Keratinocyte (primary cell): ENCODE measurements around the gene SMARCC2. TPM values are rescaled to one million over a fixed set of nuclear protein-coding genes. Genes with fewer than 3 reads are reported as not detected.

Experiments
- DNase-seq: peaks from one replicate; pipeline ENCODE4 v3.0.0-alpha.2; 2011; ENCODE audit warnings: low read depth, missing footprints, low spot score
- FAIRE-seq: peaks from 2 replicates; lab custom pipeline; 2011; peaks lifted over from hg19 to GRCh38; lab: Jason Lieb, UNC
- H2AFZ ChIP-seq: 2 replicates; pipeline ENCODE4 v1.6.0; 2012; ENCODE audit warnings: low read length, control low read depth, inconsistent platforms; ENCODE audit not compliant: control insufficient read depth
- H3K27ac ChIP-seq: 2 replicates; pipeline ENCODE4 v1.5.1; 2011; ENCODE audit warnings: low read length; ENCODE audit not compliant: control insufficient read depth, insufficient read depth
- H3K27me3 ChIP-seq: 3 replicates; pipeline ENCODE4 v1.6.0; 2011; ENCODE audit warnings: low read length; ENCODE audit not compliant: control insufficient read depth, insufficient read depth; ENCODE audit errors: extremely low read depth
- H3K36me3 ChIP-seq, 2 experiments: 2 replicates in 1 of 2; 3 replicates in 1 of 2; pipeline ENCODE4 v1.5.1; 2011; ENCODE audit warnings: low read length in 2 of 2, mild to moderate bottlenecking in 1 of 2; ENCODE audit not compliant: control insufficient read depth in 2 of 2, insufficient read depth in 2 of 2; ENCODE audit errors: extremely low read depth in 1 of 2
- H3K4me1 ChIP-seq: 3 replicates; pipeline ENCODE4 v1.5.1; 2011; ENCODE audit warnings: low read length; ENCODE audit not compliant: control insufficient read depth, insufficient read depth; ENCODE audit errors: extremely low read depth
- H3K4me2 ChIP-seq: 3 replicates; pipeline ENCODE4 v1.6.0; 2011; ENCODE audit warnings: low read depth, low read length; ENCODE audit not compliant: control insufficient read depth, insufficient read depth; ENCODE audit errors: extremely low read depth
- H3K4me3 ChIP-seq, 3 experiments: fragments of 200-600 bp in 1 of 3; sonication (generic) in 1 of 3; 2 replicates in 2 of 3; 3 replicates in 1 of 3; pipeline ENCODE4 v1.5.1; 2011 to 2016; ENCODE audit warnings: low read length in 3 of 3, mild to moderate bottlenecking in 3 of 3, control low read depth in 2 of 3, inconsistent platforms in 1 of 3, low read depth in 1 of 3, mixed read lengths in 1 of 3, mixed run types in 1 of 3, moderate library complexity in 1 of 3; ENCODE audit not compliant: control insufficient read depth in 2 of 3, insufficient read depth in 2 of 3; ENCODE audit errors: extremely low read depth in 1 of 3
- H3K79me2 ChIP-seq: 2 replicates; pipeline ENCODE4 v1.6.0; 2012; ENCODE audit warnings: low read length; ENCODE audit not compliant: control insufficient read depth, insufficient read depth
- H3K9ac ChIP-seq: 3 replicates; pipeline ENCODE4 v1.6.0; 2011; ENCODE audit warnings: low read length; ENCODE audit not compliant: control insufficient read depth, insufficient read depth; ENCODE audit errors: extremely low read depth
- H3K9me1 ChIP-seq: 3 replicates; pipeline ENCODE4 v1.6.0; 2011; ENCODE audit warnings: low read length; ENCODE audit not compliant: control insufficient read depth, insufficient read depth; ENCODE audit errors: extremely low read depth
- H3K9me3 ChIP-seq: 2 replicates; pipeline ENCODE4 v1.5.1; 2012; ENCODE audit warnings: low read depth, low read length; ENCODE audit not compliant: control insufficient read depth
- H4K20me1 ChIP-seq: 3 replicates; pipeline ENCODE4 v1.6.0; 2011; ENCODE audit warnings: low read length; ENCODE audit not compliant: control insufficient read depth, insufficient read depth; ENCODE audit errors: extremely low read depth
- CTCF ChIP-seq, 3 experiments: IDR thresholded peaks in 1 of 3; conservative IDR thresholded peaks in 1 of 3; optimal IDR thresholded peaks in 1 of 3; 2 replicates in 2 of 3; 3 replicates in 1 of 3; pipeline versions ENCODE3 to v1.5.1; 2011; ENCODE audit warnings: low read length in 3 of 3, mild to moderate bottlenecking in 3 of 3, moderate library complexity in 2 of 3, control low read depth in 1 of 3, inconsistent platforms in 1 of 3; ENCODE audit not compliant: insufficient read depth in 2 of 3; ENCODE audit errors: extremely low read depth in 1 of 3
- EZH2 ChIP-seq: IDR thresholded peaks from one replicate; pipeline ENCODE4 v1.6.1; 2012; ENCODE audit warnings: inconsistent platforms, mild to moderate bottlenecking, low read length, moderate library complexity
- dilution Hi-C: fragments of 300-500 bp; cut with MboI; formaldehyde crosslinking; loops from one replicate; pipeline ENCODE4 v1.7.0; 2020; ENCODE audit warnings: low sequenced_read_pairs; ENCODE audit not compliant: extremely low pct_ligation_motif_present
- polyA plus RNA-seq, 5 experiments: library from polyadenylated mRNA; depleted of rRNA in 3 of 5; stranded (reverse) in 3 of 5; stranded (forward) in 1 of 5; unstranded in 1 of 5; fragments of >200 nt; gene quantifications; 1 replicate in 1 of 5; 2 replicates in 3 of 5; 3 replicates in 1 of 5; pipeline versions ENCODE4 v1.2.1 to v1.2.3, GENCODE V29; 2011 to 2012; ENCODE audit warnings: missing spikeins in 2 of 5, low read depth in 1 of 5, low replicate concordance in 1 of 5

Gene SMARCC2
- polyA plus RNA-seq, 1 donor (not counting 4 experiments of a cell fraction or from before 2014, with no cell fraction given) = 32.5 TPM

- no peak for DNase-seq
- H3K4me3 ChIP-seq = peak overlapping the region; percentile 54 to 84 (median 74)
- H3K27ac ChIP-seq = peak overlapping the region; percentile 89
- H3K27me3 ChIP-seq = no peaks in the 10 kb centered on the region
- H3K9ac ChIP-seq = peak overlapping the region; percentile 87
- FAIRE-seq = no peak
- no peaks in the 10 kb centered on the region for H4K20me1 ChIP-seq
- no peaks in the 10 kb centered on the region for H3K9me3 ChIP-seq
- dilution Hi-C loops = no loop called here
- no peaks in the 10 kb centered on the region for H3K9me1 ChIP-seq
- H2AFZ ChIP-seq = peak overlapping the region; percentile 84
- peaks cover 19% of the 10 kb centered on the region for H3K4me1 ChIP-seq
- TF ChIP-seq CTCF (optimal IDR thresholded peaks at IDR 0.05 in 1 of 3, IDR thresholded peaks at IDR 0.05 in 1 of 3, conservative IDR thresholded peaks at IDR 0.05 in 1 of 3; ENCODE audit: extremely low read depth in 1 of 3, insufficient read depth in 2 of 3, low read length in 3 of 3) (no peak), EZH2 (no peak)
- no peaks in the 10 kb centered on the region for H3K79me2 ChIP-seq
- H3K36me3 ChIP-seq = peaks cover 0 to 6% of the 10 kb centered on the region in 2 experiments
- peak overlapping the region; percentile 99 for H3K4me2 ChIP-seq
These were observed 36.3 kb downstream of the SMARCC2 start for GRCh38 chr12:56152756-56153677.

GRCh38 chr12:56152132-56152755 is 37.0 kb downstream of the SMARCC2 start, which contains the start of gene MYL6B:
Gene MYL6B, plus strand, starts transcription at chr12:56152587. Its CDS starts 1,332 bp downstream, at chr12:56153919.
- dilution Hi-C loops = no loop called here
- no peaks in the 10 kb centered on the region for H3K9me1 ChIP-seq
- TF ChIP-seq CTCF (optimal IDR thresholded peaks at IDR 0.05 in 1 of 3, IDR thresholded peaks at IDR 0.05 in 1 of 3, conservative IDR thresholded peaks at IDR 0.05 in 1 of 3; ENCODE audit: extremely low read depth in 1 of 3, insufficient read depth in 2 of 3, low read length in 3 of 3) = no peak
- no peak for TF ChIP-seq EZH2
- H4K20me1 ChIP-seq = no peaks in the 10 kb centered on the region
- H3K9me3 ChIP-seq = no peaks in the 10 kb centered on the region
- peak within 1 kb of the TSS; percentile 54 to 84 (median 74) for H3K4me3 ChIP-seq
- H2AFZ ChIP-seq = peak within 1 kb of the TSS; percentile 93
- peaks cover 0 to 6% of the 10 kb centered on the region in 2 experiments for H3K36me3 ChIP-seq
- H3K79me2 ChIP-seq = no peaks in the 10 kb centered on the region
- peak within 1 kb of the TSS; percentile 89 for H3K27ac ChIP-seq
- H3K9ac ChIP-seq = peak within 1 kb of the TSS; percentile 87
- no peak for DNase-seq
- H3K4me1 ChIP-seq = peaks cover 16% of the 10 kb centered on the region
- H3K4me2 ChIP-seq = peak within 1 kb of the TSS; percentile 99
- peak; percentile 79 for FAIRE-seq
- H3K27me3 ChIP-seq = no peaks in the 10 kb centered on the region
